Measurements from ENCODE around the gene SIRT2.
"Not testable (repeated sequence)": the region's sequence is repeated elsewhere in the genome, so short reads cannot be mapped to it uniquely, and the experiment has no call there.

SIRT2 gene

DNA sequence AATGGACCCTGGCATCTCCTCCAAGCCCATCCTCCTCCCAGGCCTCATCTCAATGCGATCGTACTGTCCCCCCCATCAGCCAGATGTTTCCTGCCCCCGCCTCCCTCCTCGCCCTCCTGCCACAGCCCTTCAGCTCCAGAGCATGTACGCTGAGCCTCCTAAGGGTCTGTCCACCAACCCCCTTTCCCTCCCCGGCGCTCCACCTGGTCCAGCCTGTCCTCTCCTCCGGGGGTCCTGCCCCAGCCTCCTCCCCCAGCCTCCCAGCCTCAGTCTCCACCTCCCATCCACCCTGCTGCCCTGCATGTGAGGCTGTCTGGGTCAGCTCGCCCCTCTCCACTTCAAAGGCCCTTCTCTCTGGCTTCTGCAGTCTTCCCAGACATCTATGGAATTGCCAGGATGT, 4.5 kb downstream of the SIRT2 start:
- no peak for DNase-seq (ENCODE audit: low spot score)

DNA sequence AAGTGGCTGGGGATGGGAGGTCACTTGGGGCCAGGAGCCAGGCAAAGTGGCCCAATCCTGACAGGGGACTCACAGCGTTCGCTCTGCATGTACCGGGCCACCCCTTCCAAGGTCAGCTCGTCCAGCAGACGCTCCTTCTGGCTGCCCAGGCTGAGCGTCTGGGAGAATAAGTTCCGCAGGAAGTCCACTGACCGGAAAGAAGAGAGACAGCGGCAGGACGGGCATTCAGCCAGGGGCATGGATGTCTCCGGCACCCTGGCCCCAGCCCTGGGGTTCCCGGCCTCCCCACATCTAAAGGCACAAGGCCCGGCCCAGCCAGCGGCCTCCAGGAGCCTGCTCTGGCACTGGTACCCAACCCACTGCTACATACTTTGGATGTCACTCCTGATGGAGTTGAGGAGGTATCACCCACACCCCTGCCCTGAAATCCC, 6.1 kb downstream of the SIRT2 start:
- no peak for DNase-seq (ENCODE audit: low spot score)

DNA sequence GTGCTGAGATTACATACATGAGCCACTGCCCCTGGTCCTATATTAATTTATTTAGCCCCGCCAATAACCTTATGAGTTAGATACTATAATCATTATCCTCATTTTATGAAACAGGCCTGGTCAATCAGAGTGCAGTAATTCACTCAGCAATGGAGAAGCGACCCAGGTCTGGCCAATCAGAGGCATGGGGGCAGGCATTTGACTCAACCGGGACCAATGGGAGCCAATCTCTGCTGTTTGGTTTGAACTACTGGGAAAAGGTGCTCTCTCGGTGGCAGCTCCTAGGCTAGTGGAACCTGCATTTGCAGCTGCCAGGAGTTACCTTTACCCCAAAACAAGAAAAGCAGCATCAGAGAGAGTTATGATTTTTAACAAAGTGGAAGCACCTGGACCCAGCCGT, 6.6 kb downstream of the SIRT2 start:
- DNase-seq (ENCODE audit: low spot score), result no peak

DNA sequence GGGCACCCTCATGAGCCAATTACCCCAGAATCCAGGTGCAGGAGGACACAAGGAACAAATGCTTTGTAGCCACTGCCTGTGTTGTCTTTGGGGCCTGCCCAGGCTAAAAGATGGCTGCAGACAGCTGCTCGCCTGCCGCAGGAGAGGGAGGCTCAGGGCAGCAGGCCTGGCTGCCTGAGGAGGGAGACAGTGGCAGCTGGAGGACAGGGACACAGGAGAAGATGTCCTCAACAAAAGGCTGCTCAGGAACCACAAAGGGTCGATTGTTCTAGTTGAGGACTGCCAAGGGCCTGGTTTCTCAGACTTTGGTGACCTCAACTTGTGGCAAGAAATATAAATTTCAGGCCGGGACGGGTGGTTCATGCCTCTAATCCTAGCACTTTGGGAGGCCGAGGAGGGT, 7.6 kb downstream of the SIRT2 start:
- DNase-seq (ENCODE audit: low spot score), result peak; percentile 56

DNA sequence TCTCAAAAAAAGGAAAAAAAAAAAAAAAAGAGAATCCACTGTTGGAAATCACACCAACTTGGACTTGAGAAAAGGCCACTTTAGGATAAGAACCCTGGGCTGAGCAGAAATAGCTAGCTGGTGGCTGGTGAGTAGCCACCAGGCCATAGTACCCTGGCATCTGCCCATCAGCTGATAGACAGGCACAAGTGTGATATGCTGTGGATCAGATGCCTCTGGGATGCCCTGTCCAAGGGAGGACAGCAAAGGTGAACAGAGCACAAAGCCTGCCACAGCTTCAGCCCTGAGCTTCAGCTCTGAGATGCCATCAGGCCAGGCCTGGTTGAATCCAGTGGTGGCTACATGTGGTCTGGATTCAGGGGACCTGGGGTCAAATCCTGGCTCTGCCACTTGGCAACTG, 8.7 kb downstream of the SIRT2 start:
- no peak for DNase-seq (ENCODE audit: low spot score)

DNA sequence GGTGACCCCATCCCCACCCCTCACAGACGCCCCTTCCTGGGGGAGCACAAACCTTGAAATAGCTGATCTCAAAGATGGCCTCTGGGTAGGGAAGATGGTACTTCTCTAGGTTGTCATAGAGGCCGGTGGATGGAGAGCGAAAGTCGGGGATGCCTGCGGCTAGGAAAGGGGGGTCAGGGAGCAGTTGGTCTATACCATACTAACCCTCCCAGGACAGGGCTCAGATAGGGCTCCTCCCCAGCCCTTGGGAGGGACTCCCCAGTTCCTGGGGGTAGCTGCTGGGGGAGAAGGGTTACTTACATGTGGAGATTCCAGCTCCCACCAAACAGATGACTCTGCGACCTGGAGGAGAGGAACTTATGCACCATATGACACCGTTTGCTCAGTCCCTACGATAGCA, 9.6 kb downstream of the SIRT2 start:
- DNase-seq (ENCODE audit: low spot score), result no peak

DNA sequence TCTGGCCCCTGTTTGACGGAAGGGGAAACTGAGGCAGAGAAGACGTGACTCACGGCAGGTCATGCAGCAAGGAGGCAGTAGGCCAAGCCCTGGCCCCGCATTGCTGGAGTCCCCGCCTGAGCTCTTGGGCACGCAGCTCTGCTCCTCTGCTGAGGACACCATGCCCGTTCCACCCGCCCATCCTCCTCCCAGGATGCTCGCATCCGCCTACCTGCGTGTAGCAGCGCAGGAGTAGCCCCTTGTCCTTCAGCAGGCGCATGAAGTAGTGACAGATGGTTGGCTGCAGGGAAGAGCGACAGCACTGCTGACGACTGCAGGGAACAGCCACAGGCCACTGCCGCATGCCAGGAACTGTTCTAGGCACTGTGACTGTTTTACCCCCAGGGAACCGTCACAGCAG, 10.5 kb downstream of the SIRT2 start:
- no peak for DNase-seq (ENCODE audit: low spot score)

DNA sequence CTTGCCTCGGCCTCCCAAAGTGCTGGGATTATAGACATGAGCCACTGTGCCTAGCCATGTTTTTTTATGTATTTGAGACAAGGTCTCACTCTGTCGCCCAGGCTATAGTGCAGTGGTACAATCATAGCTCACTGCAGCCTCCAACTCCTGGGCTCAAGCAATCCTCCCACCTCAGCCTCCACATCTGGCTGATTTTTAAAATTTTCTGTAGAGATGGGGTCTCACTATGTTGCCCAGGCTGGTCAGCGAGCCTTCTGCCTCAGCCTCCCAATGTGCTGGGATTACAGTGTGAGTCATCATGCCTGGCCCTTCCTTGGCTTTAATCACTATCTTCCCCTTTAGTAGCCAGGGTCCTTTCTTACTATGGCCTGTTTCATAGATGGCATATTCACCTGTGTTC, 14.7 kb downstream of the SIRT2 start:
- not testable (repeated sequence) for DNase-seq (ENCODE audit: low spot score)

DNA sequence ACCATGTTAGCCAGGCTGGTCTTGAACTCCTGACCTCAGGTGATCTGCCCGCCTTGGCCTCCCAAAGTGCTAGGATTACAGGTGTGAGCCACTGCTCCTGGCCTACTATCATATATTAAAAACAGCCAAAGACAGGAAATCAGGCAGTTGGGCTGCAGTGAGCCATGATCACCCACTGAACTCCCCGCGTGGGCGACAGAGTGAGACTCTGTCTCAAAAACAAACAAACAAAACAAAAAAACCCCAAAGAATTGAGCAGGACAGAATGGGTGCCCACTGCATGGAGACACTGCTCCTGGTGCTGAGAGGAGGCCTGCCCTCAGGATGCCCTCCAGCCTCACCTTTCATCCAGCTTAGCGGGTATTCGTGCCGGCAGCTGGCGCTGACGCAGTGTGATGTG, 16.1 kb downstream of the SIRT2 start:
- no peak for DNase-seq (ENCODE audit: low spot score)

DNA sequence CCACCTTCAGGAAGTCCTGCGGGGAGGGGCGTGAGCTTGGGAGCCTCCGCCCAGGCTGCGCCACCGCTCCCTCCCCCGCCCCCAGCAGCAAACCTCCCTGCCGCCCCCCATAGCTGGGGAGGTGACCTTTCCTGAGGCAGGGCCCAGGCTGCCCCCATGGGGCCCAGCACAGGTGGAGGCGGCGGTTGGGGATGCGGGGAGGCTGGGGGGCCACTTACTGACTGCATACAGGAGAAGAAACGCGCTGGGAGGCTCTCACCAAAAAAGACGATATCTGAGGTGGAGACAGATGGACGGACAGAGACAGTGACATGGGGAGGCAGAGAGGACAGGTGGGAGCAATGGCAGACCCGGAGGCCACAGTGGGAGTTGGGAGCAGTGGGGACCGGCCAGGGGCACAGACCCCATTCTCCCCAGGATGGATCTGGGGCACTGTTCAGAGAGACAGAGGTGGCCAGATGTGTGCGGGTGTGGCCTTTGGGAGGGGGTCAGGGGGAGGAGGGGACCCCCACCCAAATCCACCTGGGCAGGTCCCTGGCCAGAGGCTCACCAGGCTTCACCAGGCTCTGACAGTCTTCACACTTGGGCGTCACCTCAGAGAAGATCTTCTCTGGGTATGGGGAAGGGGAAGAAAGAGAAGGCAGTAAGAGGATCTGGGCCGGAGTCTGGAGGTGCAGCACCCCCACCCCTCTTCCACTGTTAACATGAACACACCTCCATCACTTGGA, 18.4 kb downstream of the SIRT2 start:
- no peak for DNase-seq (ENCODE audit: low spot score)

DNA sequence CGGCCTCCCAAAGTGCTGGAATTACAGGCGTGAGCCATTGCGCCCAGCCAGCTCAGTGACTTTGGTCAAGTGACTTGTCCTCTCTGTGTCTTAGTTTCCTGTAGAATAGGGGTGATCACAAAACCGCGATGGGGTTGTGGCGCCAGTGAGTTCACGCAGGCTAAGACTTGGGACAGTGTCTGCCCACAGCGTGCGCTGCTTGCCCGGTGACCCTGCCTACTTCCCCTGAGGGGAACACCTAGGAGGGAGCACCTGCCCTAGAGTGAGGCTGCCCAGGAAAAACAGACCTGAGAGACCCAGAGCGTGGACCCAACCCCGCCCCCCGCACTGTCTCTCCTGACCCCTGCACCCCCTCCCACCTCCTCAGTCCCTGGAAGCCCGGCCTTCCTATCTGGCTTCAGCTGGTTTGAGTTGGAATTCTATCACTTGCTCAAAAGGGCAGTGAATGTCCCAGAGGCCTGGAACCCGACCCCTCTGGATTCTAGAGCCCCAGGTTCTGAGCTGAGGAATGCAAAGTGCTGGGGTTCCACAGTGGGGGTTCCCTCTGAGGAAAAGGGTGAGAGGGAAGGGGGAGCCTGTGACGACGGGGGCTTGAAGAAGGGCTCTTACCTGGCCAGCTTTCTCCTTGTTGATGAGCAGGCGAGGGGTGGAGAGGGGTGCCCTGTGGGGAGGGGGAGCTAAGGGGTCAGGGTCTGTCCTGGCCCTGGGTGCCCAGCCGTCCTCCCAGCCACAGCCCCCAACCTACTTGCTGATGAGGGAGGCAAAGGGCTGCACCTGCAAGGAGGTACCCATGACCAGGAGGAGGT, 19.1 kb downstream of the SIRT2 start:
- no peak for DNase-seq (ENCODE audit: low spot score)

DNA sequence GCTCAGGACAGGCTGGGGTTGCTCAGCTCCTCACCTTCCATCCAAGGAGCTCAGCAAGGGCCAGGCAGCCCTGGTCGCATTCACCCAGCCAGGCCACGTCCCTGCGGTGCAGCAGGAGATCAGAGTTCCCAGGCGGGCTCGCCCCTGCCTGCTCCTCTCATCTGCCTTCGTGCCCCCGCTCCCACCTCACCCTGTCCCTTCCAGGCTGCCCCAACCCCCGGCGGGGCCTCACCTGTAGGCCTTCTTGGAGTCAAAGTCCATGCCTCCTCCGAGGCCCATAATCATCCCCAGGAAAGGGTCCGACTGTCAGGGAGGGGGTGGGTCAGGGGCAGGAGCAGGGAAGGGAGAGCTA, 20.0 kb downstream of the SIRT2 start:
- DNase-seq (ENCODE audit: low spot score), result no peak

DNA sequence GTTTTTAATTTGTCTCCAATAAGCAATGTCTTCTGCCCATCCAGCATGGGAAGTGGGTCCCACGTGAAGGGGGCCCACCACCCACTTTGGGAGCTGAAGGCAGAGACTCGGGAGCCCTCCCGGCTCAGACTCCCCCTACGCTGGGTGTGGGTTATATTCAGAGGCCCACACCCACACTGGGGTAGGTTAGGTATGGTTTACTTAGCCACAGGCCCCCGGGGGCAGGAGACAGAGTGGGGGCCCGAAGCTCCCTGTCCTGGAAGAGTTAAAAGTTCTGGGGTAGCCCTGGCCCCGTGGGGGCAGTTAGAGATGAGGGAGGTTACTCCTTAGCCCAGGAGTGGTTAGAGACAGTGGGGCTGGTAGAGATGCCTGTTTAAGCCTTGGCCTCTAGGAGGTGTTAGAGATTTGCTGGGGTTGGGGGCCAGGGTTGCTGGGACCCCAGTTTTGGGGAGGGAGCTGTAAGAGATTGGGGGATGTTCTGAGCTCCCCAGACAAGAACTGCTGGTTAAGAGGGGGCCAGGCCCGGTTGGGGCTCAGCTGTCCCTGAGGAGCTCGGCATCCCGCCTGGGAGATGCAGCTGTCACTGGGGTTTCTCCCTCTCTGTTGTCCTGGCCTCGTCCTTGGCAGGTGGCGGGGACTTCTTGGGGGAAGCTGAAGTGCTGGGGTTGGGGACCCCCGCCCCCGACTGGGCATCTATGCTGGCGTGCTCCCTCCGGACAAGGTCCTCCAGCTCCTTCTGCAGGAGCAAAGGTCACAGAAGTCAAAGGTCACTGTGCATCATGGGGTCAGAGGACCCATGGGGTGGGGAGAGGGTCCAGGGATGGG, 20.6 kb downstream of the SIRT2 start:
- DNase-seq (ENCODE audit: low spot score), result no peak

DNA sequence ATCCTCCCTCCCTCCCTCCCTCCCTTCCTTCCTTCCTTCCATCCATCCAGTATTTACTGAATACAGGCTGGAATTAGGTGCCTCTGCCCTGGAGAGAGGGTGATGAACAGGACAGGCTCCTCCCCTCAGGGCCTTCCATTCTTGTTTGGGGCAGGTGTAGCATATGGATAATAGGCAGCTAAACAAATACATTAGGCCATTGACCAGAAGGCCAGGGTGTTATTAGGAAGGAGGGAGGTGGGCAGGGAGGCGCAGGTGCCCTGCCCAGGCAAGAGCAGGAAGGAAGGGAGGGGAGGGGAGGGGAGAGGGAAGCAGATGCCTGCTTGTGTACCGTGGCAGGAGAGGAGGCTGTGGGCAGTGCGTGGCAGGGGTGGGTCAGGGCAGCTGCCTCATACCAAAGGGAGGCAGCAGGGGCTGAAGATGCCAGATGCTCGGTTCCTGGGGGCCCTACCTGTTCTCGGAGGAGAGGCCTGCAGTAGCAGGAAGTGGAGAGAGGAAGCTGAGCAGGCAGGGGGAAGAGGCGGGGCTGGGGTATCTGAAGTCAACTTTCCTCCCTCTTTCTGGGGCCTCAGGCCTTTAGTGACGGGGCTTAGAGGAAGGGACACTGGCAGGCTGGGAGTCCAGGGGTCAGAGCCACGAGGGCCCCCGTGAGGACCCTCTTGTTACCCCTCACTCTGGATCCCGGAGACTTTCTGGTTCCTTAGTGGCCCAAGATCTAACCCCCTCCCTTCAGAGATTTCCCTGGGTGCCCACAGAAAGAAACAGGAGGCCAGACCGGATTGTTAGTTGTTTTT, 21.4 kb downstream of the SIRT2 start, which contains the start of gene RINL:
Gene RINL (minus strand): TSS at position 495 of the 794 bp plus-strand sequence. CDS start 1,533 bp downstream, outside the sequence.
- no peak for DNase-seq (ENCODE audit: low spot score)

DNA sequence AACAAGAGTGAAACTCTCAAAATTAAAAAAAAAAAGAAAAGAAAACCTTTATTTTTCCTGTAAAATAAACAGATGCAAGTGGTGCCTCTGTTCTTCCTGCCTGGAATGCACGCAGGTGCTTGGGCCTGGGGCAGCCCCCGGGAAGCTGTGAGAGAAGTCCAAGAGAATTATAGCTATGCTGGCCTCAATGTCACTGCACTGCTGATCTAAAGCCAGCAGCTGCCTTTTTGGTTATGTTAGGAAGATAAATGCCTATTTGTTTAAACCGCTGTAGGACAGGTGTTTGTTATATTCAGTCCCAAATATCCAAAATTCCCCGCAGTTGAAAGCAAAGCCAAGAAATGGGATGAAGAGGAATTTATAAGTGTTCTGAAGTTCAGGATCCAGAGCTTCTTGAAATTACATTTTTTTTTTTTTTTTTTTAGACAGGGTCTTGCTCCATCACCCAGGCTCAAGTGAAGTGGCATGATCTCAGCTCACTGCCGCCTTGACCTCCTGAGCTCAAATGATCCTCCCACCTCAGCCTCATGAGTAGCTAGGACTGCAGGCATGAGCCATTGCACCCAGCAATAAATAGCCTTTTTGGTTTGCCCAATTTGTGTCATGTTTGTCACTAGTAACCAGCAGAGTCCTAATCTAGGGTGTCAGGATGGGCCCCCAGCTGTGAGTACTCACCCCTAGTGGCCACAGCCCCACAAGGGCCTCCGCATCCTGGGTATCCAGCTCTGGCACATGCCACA, 23.6 kb downstream of the SIRT2 start:
- no peak for DNase-seq (ENCODE audit: low spot score)

DNA sequence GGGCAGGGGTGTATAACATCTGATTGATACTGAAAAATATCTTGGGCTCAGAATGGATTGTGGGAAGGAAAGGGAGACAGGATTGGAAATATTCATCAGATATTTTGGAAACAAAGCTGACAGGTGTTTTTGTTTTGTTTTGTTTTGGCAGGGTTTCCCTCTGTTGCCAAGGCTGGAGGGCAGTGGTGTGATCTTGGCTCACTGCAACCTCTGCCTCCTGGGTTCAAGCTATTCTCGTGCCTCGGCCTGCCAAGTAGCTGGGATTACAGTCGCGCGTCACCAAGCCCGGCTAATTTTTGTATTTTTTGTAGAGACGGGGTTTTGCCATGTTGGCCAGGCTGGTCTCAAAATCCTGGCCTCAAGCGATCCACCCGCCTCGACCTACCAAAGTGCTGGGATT, 26.0 kb downstream of the SIRT2 start:
- DNase-seq (ENCODE audit: low spot score), result not testable (repeated sequence)

DNA sequence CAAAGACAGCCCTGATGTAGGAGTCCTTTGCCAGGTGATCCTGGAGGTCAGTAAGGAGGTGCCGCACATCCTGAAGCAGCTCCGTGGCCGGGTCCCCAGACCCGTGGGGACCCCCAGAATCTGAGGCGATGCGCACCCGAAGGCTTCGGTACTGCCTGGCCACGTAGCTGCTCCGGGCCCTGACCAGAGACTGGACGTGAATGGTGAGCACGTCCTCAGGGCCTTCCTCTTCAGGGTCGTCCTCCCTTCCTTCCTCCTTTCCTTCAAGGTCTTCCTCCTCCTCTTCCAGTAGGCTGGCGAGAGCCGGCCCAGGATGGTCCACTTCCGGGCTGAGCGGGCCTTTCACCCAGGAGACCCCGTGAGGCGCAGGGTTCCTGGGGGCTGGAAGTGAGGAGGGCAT, 28.8 kb downstream of the SIRT2 start:
- DNase-seq (ENCODE audit: low spot score), result no peak

DNA sequence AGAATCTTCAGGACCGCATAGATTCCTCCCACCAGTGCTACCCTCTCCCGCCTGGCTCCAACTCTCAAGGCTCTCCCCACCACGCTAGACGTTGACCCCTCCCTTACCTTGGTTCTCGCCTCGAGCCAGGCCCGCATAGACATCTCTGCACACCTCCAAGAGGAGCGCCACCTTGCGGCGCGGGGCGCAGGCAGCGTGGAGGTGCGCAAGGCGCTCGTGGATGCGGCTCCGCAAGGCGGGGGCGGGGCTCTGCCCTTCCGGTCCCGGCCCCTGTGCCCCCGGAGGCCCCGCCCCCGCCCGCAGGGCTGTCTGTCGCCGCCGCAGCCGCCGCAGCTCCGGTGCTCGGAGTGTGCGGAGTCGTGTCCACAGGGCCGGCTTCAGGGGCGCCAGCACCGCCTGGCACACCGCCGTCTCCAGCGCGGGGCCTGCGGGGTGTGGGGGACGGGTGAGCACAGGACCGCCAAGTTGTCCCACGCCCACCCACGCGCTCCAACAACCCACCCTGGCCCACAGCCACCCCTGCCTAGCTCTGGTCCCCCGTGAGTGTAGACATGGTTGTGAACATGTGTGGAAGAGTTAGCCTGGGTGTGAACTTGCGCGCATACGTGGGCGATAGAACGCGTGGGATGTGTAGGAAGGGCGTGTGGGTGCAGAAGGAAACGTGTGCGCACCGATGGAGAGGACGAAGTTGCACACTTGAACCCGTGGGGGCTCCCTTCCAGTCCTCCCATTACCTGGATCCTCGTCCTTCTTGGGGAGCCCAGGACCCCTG, 29.4 kb downstream of the SIRT2 start:
- peak; percentile 55 for DNase-seq (ENCODE audit: low spot score)

DNA sequence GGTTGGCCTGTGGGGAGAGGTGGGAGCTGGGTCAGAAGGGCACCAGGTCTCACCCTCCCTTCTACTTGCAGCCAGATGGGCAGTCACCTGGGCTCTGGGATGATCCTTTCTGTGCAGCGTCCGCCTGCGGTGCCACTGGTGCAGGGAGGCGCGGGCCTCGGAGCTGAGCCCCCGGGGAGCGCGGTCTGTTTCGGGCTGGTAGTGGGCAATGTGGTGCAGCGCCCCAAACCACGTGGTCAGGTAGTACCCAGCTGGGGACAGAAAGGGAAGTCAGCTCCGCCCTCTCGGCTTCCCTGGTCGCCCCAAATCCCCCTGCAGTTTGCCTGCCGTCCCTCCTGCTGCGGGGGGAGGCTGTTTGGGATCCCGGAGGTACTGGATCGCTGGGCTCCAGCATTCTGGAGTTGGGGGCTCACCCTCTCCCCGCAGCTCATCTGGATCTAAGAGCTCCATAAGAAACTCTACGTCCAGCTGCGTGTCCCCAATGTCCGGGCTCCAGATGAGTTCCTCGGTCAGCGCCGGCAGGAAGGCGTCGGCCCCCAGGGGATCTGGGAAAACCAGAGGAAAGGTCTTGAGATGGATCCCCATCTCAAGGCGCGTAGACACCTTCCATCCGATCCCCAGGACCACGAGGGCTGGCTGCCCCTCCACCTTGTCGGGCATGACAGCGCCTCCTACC, 30.1 kb downstream of the SIRT2 start:
- no peak for DNase-seq (ENCODE audit: low spot score)

DNA sequence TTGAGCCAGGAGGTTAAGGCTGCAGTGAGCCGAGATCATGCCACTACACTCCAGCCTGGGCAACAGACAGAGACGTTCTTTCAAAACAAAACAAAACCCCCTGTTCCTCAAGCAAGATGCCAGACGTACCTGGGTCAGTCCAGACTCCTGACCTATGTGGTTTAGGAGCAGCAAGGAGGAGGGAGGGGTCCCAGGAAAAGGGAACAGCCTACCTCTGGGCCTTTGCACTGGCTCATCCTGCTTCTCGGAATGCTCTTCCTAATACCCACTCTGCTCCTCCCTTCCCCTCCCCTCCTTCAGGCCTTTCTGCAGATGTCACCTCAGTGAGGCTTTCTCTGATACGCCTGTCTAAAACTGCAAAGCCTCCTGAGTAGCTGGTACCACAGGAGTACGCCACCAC, 30.9 kb downstream of the SIRT2 start:
- no peak for DNase-seq (ENCODE audit: low spot score)

Data from COLO829 (cell line).